Epithelial cell of alveolus of lung (primary cell): ENCODE data around the gene STX1A. TPM values are rescaled to one million over a fixed set of nuclear protein-coding genes. Genes with fewer than 3 reads are reported as not detected.

Experiments
- total RNA-seq: library from RNA; depleted of rRNA; stranded (reverse); fragments of >200 nt; gene quantifications from 2 replicates; pipeline ENCODE4 v1.2.1, GENCODE V29; 2015

STX1A gene
- 2.5 and 9.3 TPM in 2 replicates for total RNA-seq

DNA sequence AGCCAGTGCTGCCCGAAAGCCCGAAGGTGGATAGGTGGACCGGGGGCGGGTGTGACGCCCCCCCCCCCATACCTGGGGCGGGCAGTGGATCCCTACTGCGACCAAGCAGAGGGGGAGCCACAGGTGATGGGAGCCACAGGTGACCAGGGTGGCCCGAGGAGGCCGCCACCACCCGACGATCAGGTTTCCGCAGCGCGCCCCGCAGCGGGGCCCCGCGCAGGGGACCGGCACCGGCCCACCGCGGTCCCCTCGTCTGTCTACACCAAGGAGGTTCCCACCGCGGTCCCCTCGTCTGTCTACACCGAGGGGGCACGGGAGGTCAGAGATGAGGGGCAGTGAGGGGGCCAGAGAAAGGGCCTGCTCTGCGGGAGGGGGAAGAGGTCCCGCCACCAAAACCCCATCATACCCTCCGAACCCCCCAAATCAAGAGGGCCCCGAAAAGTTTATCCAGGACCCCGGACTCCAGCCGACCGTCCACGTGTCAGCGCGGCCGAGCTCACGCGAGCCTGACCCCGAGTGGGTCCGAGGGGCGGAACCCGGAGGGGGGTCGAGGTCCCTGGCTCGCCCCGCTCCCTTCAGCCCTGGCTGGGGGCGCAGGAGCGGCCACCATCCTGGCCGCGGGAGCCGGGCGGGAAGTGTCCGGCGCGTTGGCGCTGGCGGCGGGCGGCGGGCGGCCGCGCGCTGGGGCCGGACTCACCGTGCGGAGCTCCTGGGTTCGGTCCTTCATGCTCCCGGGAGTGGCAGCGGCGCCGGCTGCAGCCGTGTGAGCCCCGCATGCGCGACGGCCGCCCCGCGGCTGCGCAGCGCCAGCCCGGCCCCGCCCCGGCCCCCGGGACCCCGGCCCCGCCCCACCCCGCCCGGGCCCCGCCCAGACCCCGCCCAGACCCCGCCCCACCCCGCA is at the start of gene STX1A:
Gene STX1A, minus strand, starts transcription at position 765 of the 901 bp plus-strand sequence. Its CDS starts 38 bp downstream, at position 727.

DNA sequence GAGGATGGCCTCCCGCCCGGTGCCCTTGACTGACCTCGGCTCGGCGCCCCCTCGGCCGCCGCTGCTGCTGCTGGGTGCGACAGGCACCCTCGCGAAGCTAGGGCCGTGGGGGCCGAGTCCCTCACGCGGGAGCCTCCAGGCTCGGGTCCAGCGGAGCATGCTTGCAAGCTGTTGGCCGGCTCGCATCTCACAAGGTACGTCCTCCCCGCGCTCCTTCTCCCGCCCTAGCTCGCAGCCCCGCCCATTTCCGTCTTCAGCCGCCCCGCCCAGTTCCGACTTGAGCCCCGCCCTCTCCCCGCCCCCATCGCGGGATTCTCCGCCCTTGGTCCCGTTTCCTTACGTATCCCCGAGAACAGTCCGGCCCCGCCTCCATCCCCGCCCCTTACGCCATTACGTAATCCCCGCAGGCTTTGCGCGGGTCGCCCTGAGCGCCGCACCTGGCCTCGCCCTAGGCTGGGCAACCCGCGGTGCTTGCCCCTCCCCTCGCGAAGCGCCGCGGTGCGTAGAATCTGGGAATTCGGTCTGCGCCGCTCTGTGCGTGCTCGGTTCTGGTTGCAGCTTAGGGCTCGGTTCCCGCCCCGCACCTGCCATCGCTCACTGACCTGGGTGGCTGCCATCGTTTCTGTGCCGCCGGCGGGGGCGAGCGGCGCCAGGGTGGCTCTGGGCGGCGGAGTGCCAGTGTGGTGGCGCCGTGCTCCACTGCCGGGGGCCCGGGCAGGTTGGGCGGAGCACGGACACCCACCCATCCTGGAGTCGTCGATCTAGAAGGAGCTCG is 19.3 kb upstream of the STX1A start, which contains the start of gene ABHD11:
Gene ABHD11, minus strand, starts transcription at position 191 of the 775 bp plus-strand sequence. Its CDS starts 32 bp downstream, at position 159.

DNA sequence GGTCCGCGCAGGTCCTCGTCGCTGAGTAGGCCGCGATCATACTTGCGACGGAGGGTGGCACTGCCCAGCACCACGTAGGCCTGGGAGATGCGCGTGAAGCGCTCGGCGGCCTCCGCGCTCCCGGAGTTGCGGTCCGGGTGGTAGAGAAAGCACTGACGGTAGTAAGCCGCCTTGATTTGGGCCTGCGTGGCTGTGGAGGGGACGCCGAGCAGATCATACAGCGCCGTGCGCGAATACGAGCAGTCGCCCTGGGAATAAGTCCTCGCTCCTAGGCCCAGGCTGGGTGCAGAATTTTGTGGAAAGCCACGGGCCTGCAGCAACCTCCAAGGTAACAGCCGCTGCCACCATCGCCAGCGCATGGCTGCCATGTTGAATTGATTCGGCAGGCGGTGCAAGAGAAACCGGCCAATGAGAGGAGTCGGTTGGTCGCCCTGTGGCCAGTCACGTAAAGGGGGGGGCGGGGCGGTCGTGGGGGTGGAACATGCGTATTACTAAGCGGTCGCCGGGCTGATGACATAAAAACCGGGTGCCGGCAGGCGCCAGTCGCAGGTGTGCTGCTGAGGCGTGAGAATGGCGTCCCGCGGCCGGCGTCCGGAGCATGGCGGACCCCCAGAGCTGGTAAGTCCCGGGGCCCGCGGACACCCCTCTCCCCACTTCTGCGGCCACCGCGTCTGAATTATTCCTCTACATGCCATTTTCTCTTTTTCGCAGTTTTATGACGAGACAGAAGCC is 36.2 kb downstream of the STX1A start, which contains the start of the genes BUD23 and DNAJC30:
Gene BUD23, plus strand, starts transcription at position 542 of the 732 bp plus-strand sequence. Its CDS starts 29 bp downstream, at position 571.
Gene DNAJC30, minus strand, starts transcription at position 398 of the 732 bp plus-strand sequence. Its CDS starts 30 bp downstream, at position 368.

DNA sequence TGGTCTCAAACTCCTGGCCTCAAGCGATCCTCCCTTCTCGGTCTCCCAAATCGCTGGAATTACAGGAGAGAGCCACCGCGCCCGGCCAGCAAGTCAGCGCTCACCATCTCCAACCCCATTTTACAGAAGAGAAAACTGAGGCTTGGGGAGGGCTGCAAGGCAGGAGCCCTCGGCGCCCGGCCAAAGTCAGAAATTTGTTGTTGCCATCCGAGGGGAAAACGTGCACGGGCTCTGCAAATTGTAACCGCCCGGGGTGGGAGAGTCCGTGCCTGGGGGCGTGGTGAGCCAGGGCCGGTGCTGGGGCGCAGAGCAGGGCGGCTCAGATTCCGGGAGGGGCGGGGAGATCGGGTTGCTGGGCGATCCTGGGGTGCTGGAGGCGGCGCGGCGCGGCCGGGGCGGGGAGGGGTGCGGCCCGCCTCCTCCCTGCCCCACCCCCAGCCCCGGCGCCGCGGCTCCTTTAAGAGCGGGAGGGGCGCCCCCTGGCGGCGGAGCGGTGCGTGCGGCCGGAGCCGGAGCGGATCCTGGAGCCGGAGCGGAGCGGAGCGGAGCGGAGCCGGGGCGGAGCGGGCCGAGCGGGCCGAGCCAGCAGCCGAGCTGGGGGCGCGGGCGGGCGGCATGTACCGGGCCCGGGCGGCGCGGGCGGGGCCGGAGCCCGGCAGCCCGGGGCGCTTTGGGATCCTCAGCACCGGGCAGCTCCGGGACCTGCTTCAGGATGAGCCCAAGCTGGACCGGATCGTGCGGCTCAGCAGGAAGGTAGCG is 51.9 kb downstream of the STX1A start, which contains the start of gene VPS37D:
Gene VPS37D, plus strand, starts transcription at position 488 of the 759 bp plus-strand sequence. Its CDS starts 128 bp downstream, at position 616.

Other genes starting within 250 kb of the STX1A start
- gene BAZ1B, start 197.4 kb downstream of the STX1A start, total RNA-seq = 39.4 and 42.8 TPM in 2 replicates
- 42.0 and 45.7 TPM in 2 replicates for gene BCL7B, start 162.0 kb downstream of the STX1A start, total RNA-seq
- gene TBL2, start 141.1 kb downstream of the STX1A start, total RNA-seq = 65.8 and 76.7 TPM in 2 replicates
- gene MLXIPL, start 95.1 kb downstream of the STX1A start, total RNA-seq = 2.3 TPM in 1 of 2 replicates, not detected in the other
- gene VPS37D, start 51.8 kb downstream of the STX1A start, total RNA-seq = 5.4 and 5.8 TPM in 2 replicates
- 6.3 and 7.6 TPM in 2 replicates for gene DNAJC30, start 36.2 kb downstream of the STX1A start, total RNA-seq
- 46.1 and 73.8 TPM in 2 replicates for gene BUD23, start 36.1 kb downstream of the STX1A start, total RNA-seq
- 9.3 and 19.0 TPM in 2 replicates for gene ABHD11, start 19.1 kb upstream of the STX1A start, total RNA-seq
- not detected in 2 replicates for gene CLDN3, start 50.6 kb upstream of the STX1A start, total RNA-seq
- gene CLDN4, start 111.3 kb upstream of the STX1A start, total RNA-seq = 3.2 and 5.2 TPM in 2 replicates
- 8.1 and 11.4 TPM in 2 replicates for gene METTL27, start 122.8 kb upstream of the STX1A start, total RNA-seq
- gene TMEM270, start 141.5 kb upstream of the STX1A start, total RNA-seq = not detected in 2 replicates